Vagina (tissue), 2 donors: ENCODE measurements around the gene CAPN12.
"Not testable (repeated sequence)": the region's sequence is repeated elsewhere in the genome, so short reads cannot be mapped to it uniquely, and the experiment has no call there.

Source experiments
- CTCF ChIP-seq, 3 experiments: fragments of 450-650 bp in 2 of 3; fragments of 200-600 bp in 1 of 3; sonication (generic) in 1 of 3; IDR thresholded peaks; one replicate each; pipeline ENCODE4 v1.5.1; 2017 to 2019; ENCODE audit warnings: antibody characterized with exemption in 3 of 3, mild to moderate bottlenecking in 2 of 3, moderate library complexity in 2 of 3
- POLR2A ChIP-seq, 2 donors: fragments of 450-650 bp; IDR thresholded peaks; one replicate each; pipeline ENCODE4 v1.6.1; 2017; ENCODE audit warnings: antibody characterized with exemption in 2 of 2, mild to moderate bottlenecking in 2 of 2, moderate library complexity in 2 of 2
- POLR2AphosphoS5 ChIP-seq, 2 donors: sonication (generic); formaldehyde crosslinking; IDR thresholded peaks; one replicate each; pipeline ENCODE4 v1.9.0; 2017; ENCODE audit warnings: antibody characterized with exemption in 2 of 2, mild to moderate bottlenecking in 2 of 2, low read depth in 1 of 2; ENCODE audit not compliant: insufficient read depth in 1 of 2

GRCh38 chr19:38753783-38754182 lies 9.5 kb upstream of the CAPN12 start:
- not testable (repeated sequence) for TF ChIP-seq CTCF (IDR thresholded peaks at IDR 0.05); POLR2A (IDR thresholded peaks at IDR 0.05); POLR2AphosphoS5 (IDR thresholded peaks at IDR 0.05; ENCODE audit: insufficient read depth in 1 of 2, low read depth in 1 of 2)
